OCI-LY1 (cell line): ENCODE data around the gene PTPRN2.

Experiments used
- H2AFZ ChIP-seq: fragments of 200-600 bp; sonication (generic), shearing (Covaris generic); 2 replicates; pipeline ENCODE4 v1.6.0; 2014; ENCODE audit warnings: antibody characterized with exemption, mild to moderate bottlenecking, low read length
- H3F3A ChIP-seq: fragments of 200-600 bp; sonication (generic), shearing (Covaris generic); 2 replicates; pipeline ENCODE4 v1.6.0; 2014; ENCODE audit warnings: mild to moderate bottlenecking, antibody characterized with exemption, low read length, moderate library complexity; ENCODE audit not compliant: insufficient read depth
- H3K27ac ChIP-seq: fragments of 200-600 bp; sonication (generic); 2 replicates; pipeline ENCODE4 v1.5.1; 2014; ENCODE audit warnings: low read length, mixed run types, mild to moderate bottlenecking, low read depth; ENCODE audit not compliant: poor library complexity, severe bottlenecking
- H3K27me3 ChIP-seq: fragments of 200-600 bp; sonication (generic); 2 replicates; pipeline ENCODE4 v1.6.0; 2014; ENCODE audit warnings: antibody characterized with exemption, mild to moderate bottlenecking, low read length, moderate library complexity; ENCODE audit not compliant: insufficient read depth
- H3K36me3 ChIP-seq: fragments of 200-600 bp; sonication (generic); 2 replicates; pipeline ENCODE4 v1.6.1; 2014; ENCODE audit warnings: mild to moderate bottlenecking, antibody characterized with exemption, low read length, moderate library complexity, mixed read lengths; ENCODE audit not compliant: insufficient read depth
- H3K4me1 ChIP-seq: fragments of 200-600 bp; sonication (generic); 2 replicates; pipeline ENCODE4 v1.5.1; 2014; ENCODE audit warnings: mild to moderate bottlenecking, low read length, moderate library complexity; ENCODE audit not compliant: insufficient read depth, severe bottlenecking
- H3K4me2 ChIP-seq: fragments of 200-600 bp; sonication (generic), shearing (Covaris generic); 2 replicates; pipeline ENCODE4 v1.6.1; 2014; ENCODE audit warnings: low read length
- H3K4me3 ChIP-seq: fragments of 200-600 bp; sonication (generic); 2 replicates; pipeline ENCODE4 v1.5.1; 2014; ENCODE audit warnings: low read length, low read depth, mild to moderate bottlenecking, mixed read lengths; ENCODE audit not compliant: poor library complexity, severe bottlenecking
- H3K79me2 ChIP-seq: fragments of 200-600 bp; shearing (Covaris generic); 2 replicates; pipeline ENCODE4 v1.6.1; 2016; ENCODE audit warnings: mixed run types, low read length, mixed read lengths; ENCODE audit not compliant: insufficient read depth
- H3K9ac ChIP-seq: fragments of 200-600 bp; sonication (generic), shearing (Covaris generic); 2 replicates; pipeline ENCODE4 v1.6.1; 2014; ENCODE audit warnings: mild to moderate bottlenecking, low read length, mixed read lengths
- H3K9me2 ChIP-seq: fragments of 200-600 bp; sonication (generic), shearing (Covaris generic); 2 replicates; pipeline ENCODE4 v1.6.1; 2014; ENCODE audit warnings: low read depth, mild to moderate bottlenecking, low read length, mixed read lengths
- H3K9me3 ChIP-seq: fragments of 200-600 bp; shearing (Covaris generic); 2 replicates; pipeline ENCODE4 v1.6.1; 2014; ENCODE audit warnings: low read length, mixed read lengths
- H4K20me1 ChIP-seq: fragments of 200-600 bp; sonication (generic), shearing (Covaris generic); 2 replicates; pipeline ENCODE4 v1.6.0; 2016; ENCODE audit warnings: mild to moderate bottlenecking, low read length; ENCODE audit not compliant: insufficient read depth
- CTCF ChIP-seq: fragments of 200-600 bp; sonication (generic), shearing (Covaris generic); IDR thresholded peaks from 2 replicates; pipeline ENCODE4 v1.5.1; 2017; ENCODE audit warnings: mild to moderate bottlenecking, antibody characterized with exemption, low read length, moderate library complexity, mixed read lengths
- EZH2 ChIP-seq: fragments of 200-600 bp; sonication (generic), shearing (Covaris generic); IDR thresholded peaks from 2 replicates; pipeline ENCODE4 v1.8.0; 2017; ENCODE audit warnings: borderline replicate concordance, mixed run types, mild to moderate bottlenecking, antibody characterized with exemption, low read length, moderate library complexity, mixed read lengths

The PTPRN2 gene

GRCh38 chr7:157855016-157855415, 732.6 kb downstream of the PTPRN2 start:
- Histone ChIP-seq H3K9ac (no peak overlapping the region), H3K27ac (no peak overlapping the region), H3K9me3 (no peaks in the 10 kb centered on the region), H3K4me3 (no peak overlapping the region), H3K4me2 (no peak overlapping the region), H3K4me1 (no peaks in the 10 kb centered on the region), H3K27me3 (peaks cover 12% of the 10 kb centered on the region), H3K79me2 (no peaks in the 10 kb centered on the region), H3K9me2 (no peaks in the 10 kb centered on the region), H4K20me1 (no peaks in the 10 kb centered on the region), H2AFZ (no peak overlapping the region), H3K36me3 (no peaks in the 10 kb centered on the region), H3F3A (no peaks in the 10 kb centered on the region)
- TF ChIP-seq CTCF (no peak), EZH2 (no peak)

- Histone ChIP-seq H3K9me2 (no peaks in the 10 kb centered on the region), H3F3A (no peaks in the 10 kb centered on the region), H3K27me3 (peaks cover 17% of the 10 kb centered on the region), H3K9ac (no peak overlapping the region), H3K27ac (no peak overlapping the region), H2AFZ (no peak overlapping the region), H3K4me3 (no peak overlapping the region), H3K4me1 (no peaks in the 10 kb centered on the region), H3K79me2 (no peaks in the 10 kb centered on the region), H3K9me3 (no peaks in the 10 kb centered on the region), H3K4me2 (no peak overlapping the region), H3K36me3 (no peaks in the 10 kb centered on the region), H4K20me1 (no peaks in the 10 kb centered on the region)
- TF ChIP-seq EZH2: no peak
- no peak for TF ChIP-seq CTCF
Observed at GRCh38 chr7:157854066-157854891, 733.3 kb downstream of the PTPRN2 start.

- H3F3A ChIP-seq: no peaks in the 10 kb centered on the region
- no peak overlapping the region for H2AFZ ChIP-seq
- H3K9me3 ChIP-seq: no peaks in the 10 kb centered on the region
- no peaks in the 10 kb centered on the region for H3K36me3 ChIP-seq
- no peak overlapping the region for H3K27ac ChIP-seq
- H3K9me2 ChIP-seq: no peaks in the 10 kb centered on the region
- H3K4me1 ChIP-seq: no peaks in the 10 kb centered on the region
- H3K9ac ChIP-seq: no peak overlapping the region
- H3K4me3 ChIP-seq: no peak overlapping the region
- H3K79me2 ChIP-seq: no peaks in the 10 kb centered on the region
- H3K27me3 ChIP-seq: peaks cover 17% of the 10 kb centered on the region
- H3K4me2 ChIP-seq: no peak overlapping the region
- no peaks in the 10 kb centered on the region for H4K20me1 ChIP-seq
- TF ChIP-seq EZH2 (no peak), CTCF (no peak)
Observed at GRCh38 chr7:157853789-157854065, 733.9 kb downstream of the PTPRN2 start.
